ENCODE measurements around the gene BUB1.

GRCh38 chr2:110690083-110690965 is 12.5 kb upstream of the BUB1 start:
- TF ChIP-seq POLR2A (IDR thresholded peaks at IDR 0.05; ENCODE audit: low read depth, low read length), result no peak
- no peak for TF ChIP-seq POLR2AphosphoS5 (IDR thresholded peaks at IDR 0.05; ENCODE audit: low read depth, low read length)
- TF ChIP-seq TAF1 (IDR thresholded peaks at IDR 0.05; ENCODE audit: low read depth, low read length), result no peak
- TF ChIP-seq SPI1 (IDR thresholded peaks at IDR 0.05; ENCODE audit: low read depth, low read length), result no peak
- TF ChIP-seq POU2F2 (IDR thresholded peaks at IDR 0.05; ENCODE audit: low read depth, low read length), result no peak
- no peak for TF ChIP-seq PAX5 (IDR thresholded peaks at IDR 0.05; ENCODE audit: insufficient read depth, low read length, severe bottlenecking)

Measured in GM12891 (cell line).